Measurements from ENCODE around the gene EFCAB6.

DNA sequence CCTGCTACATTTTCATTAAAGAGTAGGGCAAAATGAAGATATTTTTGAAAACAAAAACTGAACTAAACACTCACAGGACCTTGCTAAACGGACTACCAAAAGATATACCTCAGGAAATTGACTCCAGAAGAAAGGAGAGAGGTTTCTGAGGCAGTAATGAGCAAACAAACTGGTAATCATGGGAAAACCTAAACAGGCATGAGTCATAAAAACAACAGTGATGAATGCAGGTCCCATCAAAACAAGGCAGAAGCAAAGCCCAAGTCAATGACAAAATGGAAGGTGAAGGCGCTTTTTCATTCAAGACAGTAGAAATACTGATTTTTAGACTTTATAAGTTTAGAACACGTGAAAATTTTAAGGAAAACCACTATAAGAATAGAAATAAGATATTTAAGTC is 104.5 kb downstream of the EFCAB6 start:
- TF ChIP-seq, protein P1, sequence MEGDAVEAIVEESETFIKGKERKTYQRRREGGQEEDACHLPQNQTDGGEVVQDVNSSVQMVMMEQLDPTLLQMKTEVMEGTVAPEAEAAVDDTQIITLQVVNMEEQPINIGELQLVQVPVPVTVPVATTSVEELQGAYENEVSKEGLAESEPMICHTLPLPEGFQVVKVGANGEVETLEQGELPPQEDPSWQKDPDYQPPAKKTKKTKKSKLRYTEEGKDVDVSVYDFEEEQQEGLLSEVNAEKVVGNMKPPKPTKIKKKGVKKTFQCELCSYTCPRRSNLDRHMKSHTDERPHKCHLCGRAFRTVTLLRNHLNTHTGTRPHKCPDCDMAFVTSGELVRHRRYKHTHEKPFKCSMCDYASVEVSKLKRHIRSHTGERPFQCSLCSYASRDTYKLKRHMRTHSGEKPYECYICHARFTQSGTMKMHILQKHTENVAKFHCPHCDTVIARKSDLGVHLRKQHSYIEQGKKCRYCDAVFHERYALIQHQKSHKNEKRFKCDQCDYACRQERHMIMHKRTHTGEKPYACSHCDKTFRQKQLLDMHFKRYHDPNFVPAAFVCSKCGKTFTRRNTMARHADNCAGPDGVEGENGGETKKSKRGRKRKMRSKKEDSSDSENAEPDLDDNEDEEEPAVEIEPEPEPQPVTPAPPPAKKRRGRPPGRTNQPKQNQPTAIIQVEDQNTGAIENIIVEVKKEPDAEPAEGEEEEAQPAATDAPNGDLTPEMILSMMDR (conservative IDR thresholded peaks at IDR 0.05; ENCODE audit: low read length), result no peak
- TF ChIP-seq EZH2phosphoT487 (IDR thresholded peaks at IDR 0.05; ENCODE audit: borderline replicate concordance, low read depth, low read length), result no peak
